HFF-Myc (cell line): ENCODE results near the gene PRPF19.

Source experiments
- DNase-seq: peaks from one replicate; pipeline ENCODE4 v3.0.0-alpha.2; 2011; ENCODE audit warnings: low read depth; ENCODE audit errors: extremely low read depth
- H3K4me3 ChIP-seq: replicated peaks from 2 replicates; pipeline ENCODE4 v1.5.1; 2011; ENCODE audit warnings: low read depth, mild to moderate bottlenecking, control low read depth, low read length
- TF ChIP-seq, protein P1 (sequence below): IDR thresholded peaks from 2 replicates; pipeline ENCODE4 v1.5.1; 2012; ENCODE audit warnings: mild to moderate bottlenecking, low read depth, low read length, control low read depth; ENCODE audit errors: missing control alignments

The PRPF19 gene

DNA sequence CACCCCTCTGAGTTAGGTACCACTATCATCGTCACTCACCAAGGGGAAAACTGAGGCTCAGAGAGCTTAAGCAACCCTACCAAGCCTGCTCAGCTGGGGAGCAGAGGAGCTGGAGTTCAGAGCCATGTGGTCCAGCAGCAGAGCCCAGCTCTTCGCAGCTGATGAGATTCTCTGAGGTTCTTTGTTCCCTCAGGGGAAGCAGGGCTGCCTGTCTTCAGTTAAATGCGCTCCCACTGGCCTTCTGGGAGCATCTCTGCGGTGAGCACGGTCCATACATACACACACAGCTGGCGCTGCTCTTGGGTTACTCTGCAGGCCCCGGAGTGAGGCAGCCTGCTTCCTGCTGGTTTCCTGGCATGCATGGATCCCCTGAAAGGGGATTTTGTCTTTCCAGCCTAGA is 45.4 kb downstream of the PRPF19 start:
- TF ChIP-seq, protein P1, sequence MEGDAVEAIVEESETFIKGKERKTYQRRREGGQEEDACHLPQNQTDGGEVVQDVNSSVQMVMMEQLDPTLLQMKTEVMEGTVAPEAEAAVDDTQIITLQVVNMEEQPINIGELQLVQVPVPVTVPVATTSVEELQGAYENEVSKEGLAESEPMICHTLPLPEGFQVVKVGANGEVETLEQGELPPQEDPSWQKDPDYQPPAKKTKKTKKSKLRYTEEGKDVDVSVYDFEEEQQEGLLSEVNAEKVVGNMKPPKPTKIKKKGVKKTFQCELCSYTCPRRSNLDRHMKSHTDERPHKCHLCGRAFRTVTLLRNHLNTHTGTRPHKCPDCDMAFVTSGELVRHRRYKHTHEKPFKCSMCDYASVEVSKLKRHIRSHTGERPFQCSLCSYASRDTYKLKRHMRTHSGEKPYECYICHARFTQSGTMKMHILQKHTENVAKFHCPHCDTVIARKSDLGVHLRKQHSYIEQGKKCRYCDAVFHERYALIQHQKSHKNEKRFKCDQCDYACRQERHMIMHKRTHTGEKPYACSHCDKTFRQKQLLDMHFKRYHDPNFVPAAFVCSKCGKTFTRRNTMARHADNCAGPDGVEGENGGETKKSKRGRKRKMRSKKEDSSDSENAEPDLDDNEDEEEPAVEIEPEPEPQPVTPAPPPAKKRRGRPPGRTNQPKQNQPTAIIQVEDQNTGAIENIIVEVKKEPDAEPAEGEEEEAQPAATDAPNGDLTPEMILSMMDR: no peak
- no peak for DNase-seq
- no peak overlapping the region for H3K4me3 ChIP-seq

DNA sequence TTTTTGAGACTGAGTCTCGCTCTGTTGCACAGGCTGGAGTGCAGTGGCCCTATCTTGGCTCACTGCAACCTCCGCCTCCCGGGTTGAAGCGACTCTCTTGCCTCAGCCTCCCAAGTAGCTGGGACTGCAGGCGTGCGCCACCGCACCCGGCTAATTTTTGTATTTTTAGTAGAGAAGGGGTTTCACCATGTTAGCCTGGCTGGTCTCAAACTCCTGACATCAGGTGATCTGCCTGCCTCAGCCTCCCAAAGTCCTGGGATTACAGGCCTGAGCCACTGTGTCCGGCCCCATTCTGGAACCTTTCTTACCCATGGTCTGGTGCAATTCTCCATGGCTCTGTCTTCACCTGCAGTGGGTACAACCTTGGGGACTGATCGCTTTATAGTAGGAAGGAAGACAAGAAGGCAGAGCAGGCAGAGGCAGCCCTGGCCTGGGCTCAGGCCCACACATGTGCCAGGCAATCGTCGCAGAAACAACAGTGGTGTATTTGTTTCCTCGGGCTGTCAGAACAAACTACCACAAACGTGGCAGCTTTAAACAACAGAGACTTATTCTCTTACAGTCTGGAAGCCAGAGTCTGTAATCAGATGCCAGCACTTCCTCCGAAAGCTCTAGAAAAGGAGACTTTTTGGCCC is 46.7 kb downstream of the PRPF19 start:
- DNase-seq: no peak
- TF ChIP-seq, protein P1: no peak
- no peak overlapping the region for H3K4me3 ChIP-seq

- TF ChIP-seq, protein P1: no peak
- no peak overlapping the region for H3K4me3 ChIP-seq
- DNase-seq: no peak
Observed at GRCh38 chr11:60858731-60859464, 47.5 kb downstream of the PRPF19 start.

- TF ChIP-seq, protein P1: no peak
- H3K4me3 ChIP-seq: no peak overlapping the region
- DNase-seq: no peak
Observed at GRCh38 chr11:60858236-60858635, 48.1 kb downstream of the PRPF19 start.

DNA sequence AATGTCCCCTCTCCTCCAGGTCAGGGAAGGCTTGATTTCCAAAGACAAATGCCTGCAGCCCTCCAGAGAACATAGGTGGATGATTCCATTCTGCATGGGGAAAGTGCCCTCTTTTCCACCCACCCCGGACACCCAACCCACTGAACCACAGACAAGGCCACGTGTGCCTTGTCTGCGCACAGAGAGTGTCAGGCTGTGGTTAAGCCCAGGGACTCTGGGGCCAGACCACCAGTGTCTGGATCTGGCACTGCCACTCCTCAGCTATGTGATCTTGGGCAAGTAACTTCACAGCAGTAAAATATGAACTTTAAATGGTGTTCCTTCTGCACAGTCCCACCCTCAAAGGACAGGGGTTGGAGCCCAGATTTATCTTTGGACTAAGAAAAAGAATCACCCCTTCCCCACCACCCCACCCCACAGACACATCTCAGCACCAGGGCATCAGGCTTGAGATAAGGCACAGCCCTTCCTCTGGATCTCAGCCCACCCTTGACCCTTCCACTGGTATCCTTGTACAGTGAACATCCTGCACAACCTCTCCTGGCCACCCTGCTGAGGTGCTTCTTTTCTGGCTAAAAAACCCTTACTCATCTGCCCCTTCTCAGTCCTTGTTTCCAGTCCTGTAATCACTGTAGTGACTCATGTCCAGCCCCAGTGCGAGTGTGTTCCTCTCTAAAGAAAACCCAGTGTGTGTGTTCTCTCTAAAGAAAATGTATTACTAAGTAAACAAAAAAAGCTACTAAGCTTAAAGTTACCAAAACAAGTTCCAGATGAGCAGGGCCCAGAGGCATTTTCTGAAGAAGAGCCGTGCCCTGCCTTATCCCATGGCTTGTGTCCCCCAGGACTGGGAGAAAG is 48.8 kb downstream of the PRPF19 start:
- TF ChIP-seq, protein P1: no peak
- H3K4me3 ChIP-seq: no peak overlapping the region
- no peak for DNase-seq

DNA sequence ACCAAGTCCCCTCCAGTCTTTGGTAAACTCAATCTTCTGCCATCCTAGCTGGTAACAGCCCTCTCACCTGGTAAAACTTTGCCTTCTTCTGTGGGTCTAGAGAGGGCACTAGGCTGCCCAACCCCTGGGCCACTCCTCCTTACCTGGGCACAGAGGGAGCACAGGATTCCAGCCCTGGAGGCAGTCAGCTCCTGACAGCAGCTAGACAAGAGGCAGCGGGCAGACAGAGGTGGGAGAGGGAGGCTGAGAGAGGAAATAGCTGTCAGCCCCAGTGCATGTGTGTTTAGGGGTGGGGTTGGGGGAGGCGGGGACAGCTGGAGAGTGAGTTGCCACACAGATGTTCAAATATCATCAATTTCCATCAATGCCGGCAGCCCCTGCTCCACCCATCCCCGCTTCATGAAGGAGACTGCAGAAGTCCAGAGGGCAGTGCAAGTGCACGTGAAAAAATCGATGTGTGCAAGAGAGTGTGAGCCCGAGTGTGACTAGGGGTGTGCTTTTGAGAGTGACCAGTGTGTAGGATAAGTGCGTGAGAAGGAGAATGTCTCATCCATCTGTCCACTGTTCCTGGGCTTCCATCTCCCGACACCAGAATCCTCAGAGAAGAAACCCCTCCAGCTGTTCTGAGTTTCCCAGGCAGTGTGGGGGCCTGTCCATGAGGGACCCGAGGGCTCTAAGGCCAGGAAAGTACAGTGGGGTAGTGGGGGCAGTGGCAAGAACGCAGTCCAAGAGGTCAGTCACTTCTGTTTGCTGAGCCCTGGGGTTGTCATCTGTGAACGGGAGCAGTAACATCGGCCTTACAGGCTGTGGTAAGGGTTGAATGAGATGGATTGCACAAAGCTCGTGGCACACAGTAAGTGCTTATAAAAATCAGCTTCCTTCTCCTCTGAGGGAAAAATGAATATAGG is 50.4 kb downstream of the PRPF19 start, which contains the start of gene PTGDR2:
Gene PTGDR2 (minus strand): TSS at position 225 of the 908 bp plus-strand sequence. CDS start 2,228 bp downstream, outside the sequence.
- no peak for DNase-seq
- TF ChIP-seq, protein P1: no peak
- H3K4me3 ChIP-seq: no peak within 1 kb of the TSS
